Chondrocyte (in vitro differentiated cells): Measurements from ENCODE around the gene RBM33. TPM values are rescaled to one million over a fixed set of nuclear protein-coding genes. Genes with fewer than 3 reads are reported as not detected.

Source experiments
- DNase-seq: peaks from one replicate; pipeline ENCODE4 v3.0.0; 2021; ENCODE audit warnings: mixed read lengths, low spot score
- H3K27ac Mint-ChIP-seq: one replicate; pipeline ENCODE4 v1.8.0; 2021; ENCODE audit warnings: mild to moderate bottlenecking, moderate library complexity, mixed read lengths; ENCODE audit not compliant: unreplicated experiment
- H3K27me3 Mint-ChIP-seq: 2 replicates; pipeline ENCODE4 v1.8.0; 2021; ENCODE audit warnings: low read depth, mixed read lengths
- H3K36me3 Mint-ChIP-seq: 2 replicates; pipeline ENCODE4 v1.8.0; 2021; ENCODE audit warnings: low read depth, mixed read lengths
- H3K4me1 Mint-ChIP-seq: 2 replicates; pipeline ENCODE4 v1.8.0; 2021; ENCODE audit warnings: low read depth, mild to moderate bottlenecking, mixed read lengths
- H3K4me3 Mint-ChIP-seq: one replicate; pipeline ENCODE4 v1.8.0; 2021; ENCODE audit warnings: mild to moderate bottlenecking, moderate library complexity, mixed read lengths; ENCODE audit not compliant: unreplicated experiment
- H3K9me3 Mint-ChIP-seq: 2 replicates; pipeline ENCODE4 v1.8.0; 2021; ENCODE audit warnings: low read depth, mixed read lengths
- total RNA-seq: library from RNA; stranded (reverse); gene quantifications from 3 replicates; pipeline ENCODE4 v1.2.1, GENCODE V29; 2021
- TF ChIP-seq, protein P1 (sequence below): fragments of 200-600 bp; sonication (generic); IDR thresholded peaks from 2 replicates; pipeline ENCODE4 v1.5.0; 2021; ENCODE audit warnings: antibody characterized with exemption, mild to moderate bottlenecking, moderate library complexity

RBM33 gene
- total RNA-seq, 1 donor from 2014 or later: 43.8 TPM

DNA sequence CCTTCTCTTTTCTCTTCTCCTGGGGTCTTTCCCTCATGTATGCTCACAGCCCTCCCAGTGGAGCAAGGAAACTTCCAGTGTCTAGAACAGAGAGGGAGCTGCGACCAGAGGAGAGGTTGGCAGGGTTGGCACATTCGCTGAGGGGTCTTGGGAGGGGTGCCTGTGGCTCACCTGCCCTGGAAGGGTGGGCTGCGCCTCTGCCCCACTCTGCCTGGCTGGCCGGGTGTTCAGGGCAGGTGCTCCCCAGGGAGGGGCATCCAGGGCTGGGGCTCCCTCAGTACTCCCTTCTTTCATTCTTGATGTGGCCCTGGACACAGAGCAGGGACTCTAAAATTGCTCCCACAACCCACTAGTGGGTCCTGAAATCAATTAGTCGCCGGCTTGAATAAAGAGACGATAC is 150.9 kb downstream of the RBM33 start:
- H3K27me3 Mint-ChIP-seq: peaks cover 8% of the 10 kb centered on the region
- H3K9me3 Mint-ChIP-seq: peaks cover 5% of the 10 kb centered on the region
- H3K4me3 Mint-ChIP-seq: no peak overlapping the region
- peak; percentile 82 for DNase-seq
- no peaks in the 10 kb centered on the region for H3K36me3 Mint-ChIP-seq
- H3K27ac Mint-ChIP-seq: no peak overlapping the region
- TF ChIP-seq, protein P1, sequence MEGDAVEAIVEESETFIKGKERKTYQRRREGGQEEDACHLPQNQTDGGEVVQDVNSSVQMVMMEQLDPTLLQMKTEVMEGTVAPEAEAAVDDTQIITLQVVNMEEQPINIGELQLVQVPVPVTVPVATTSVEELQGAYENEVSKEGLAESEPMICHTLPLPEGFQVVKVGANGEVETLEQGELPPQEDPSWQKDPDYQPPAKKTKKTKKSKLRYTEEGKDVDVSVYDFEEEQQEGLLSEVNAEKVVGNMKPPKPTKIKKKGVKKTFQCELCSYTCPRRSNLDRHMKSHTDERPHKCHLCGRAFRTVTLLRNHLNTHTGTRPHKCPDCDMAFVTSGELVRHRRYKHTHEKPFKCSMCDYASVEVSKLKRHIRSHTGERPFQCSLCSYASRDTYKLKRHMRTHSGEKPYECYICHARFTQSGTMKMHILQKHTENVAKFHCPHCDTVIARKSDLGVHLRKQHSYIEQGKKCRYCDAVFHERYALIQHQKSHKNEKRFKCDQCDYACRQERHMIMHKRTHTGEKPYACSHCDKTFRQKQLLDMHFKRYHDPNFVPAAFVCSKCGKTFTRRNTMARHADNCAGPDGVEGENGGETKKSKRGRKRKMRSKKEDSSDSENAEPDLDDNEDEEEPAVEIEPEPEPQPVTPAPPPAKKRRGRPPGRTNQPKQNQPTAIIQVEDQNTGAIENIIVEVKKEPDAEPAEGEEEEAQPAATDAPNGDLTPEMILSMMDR: no peak
- H3K4me1 Mint-ChIP-seq: no peaks in the 10 kb centered on the region

DNA sequence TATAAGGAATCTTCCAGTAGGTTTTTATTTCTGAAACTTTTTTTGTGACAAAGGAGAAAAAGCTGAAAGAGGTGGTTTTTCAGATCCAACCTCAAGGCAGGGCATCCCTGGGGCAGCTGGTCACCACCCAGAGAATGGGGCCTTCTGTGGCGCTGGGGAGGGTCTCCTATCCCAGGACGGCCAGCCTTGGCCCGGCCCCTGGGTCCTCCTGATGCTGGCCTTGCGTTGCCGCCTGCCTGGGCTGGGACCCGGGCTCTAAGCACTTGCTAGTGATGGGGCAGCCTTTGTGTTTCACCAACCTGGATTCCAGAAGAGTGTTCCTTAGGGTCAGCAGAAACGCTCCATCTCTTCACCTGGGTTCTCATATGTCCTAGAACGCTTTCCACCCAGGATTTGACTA is 151.5 kb downstream of the RBM33 start:
- H3K36me3 Mint-ChIP-seq: no peaks in the 10 kb centered on the region
- peak; percentile 75 for DNase-seq
- H3K27me3 Mint-ChIP-seq: peaks cover 11% of the 10 kb centered on the region
- no peak overlapping the region for H3K4me3 Mint-ChIP-seq
- H3K27ac Mint-ChIP-seq: no peak overlapping the region
- peaks cover 5% of the 10 kb centered on the region for H3K9me3 Mint-ChIP-seq
- no peaks in the 10 kb centered on the region for H3K4me1 Mint-ChIP-seq
- TF ChIP-seq, protein P1: no peak

DNA sequence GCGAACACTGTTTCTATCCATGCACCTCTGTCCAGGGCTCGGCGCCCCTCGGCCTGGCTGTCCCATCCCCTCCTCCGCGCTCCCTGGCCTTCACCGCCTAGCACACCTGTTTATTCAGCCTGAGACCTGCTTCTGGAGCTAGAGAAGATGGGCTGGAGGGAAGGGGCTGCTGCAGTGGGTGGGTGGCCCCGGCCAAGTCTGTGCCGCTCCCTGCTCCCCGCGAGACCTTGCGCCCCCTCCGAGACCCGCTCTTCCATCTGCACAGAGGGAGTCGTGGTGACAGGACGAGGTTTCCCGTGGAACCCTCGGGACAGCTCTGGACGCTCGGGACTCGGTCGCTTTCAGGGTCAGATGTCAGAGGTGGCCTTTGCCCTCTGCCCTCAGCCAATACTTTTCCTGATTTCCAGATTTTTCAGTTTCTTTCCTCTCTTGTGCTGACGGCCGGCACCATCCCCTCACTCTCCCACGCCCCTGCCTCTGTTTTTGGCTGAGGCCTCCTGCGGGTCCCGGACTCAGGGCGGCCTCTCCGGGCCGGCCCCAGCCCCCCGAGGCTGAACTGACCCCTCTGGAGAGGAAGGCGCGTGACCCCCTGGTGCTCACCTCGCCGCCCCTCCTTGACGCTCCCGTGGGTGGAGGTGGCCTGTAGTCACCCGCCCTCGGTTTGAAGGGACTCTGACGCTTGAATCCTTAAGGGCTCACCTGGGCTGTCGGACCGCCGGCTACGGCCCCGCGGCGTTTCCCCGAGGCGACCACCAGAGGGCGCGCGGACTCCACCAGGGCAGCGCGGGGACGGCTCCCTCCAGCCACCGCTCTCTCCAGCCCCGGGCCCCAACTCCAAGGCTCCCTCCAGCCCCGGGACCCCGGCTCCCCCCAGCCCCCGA is 152.2 kb downstream of the RBM33 start:
- TF ChIP-seq, protein P1: peak; percentile 94
- H3K27ac Mint-ChIP-seq: no peak overlapping the region
- H3K4me1 Mint-ChIP-seq: no peaks in the 10 kb centered on the region
- H3K9me3 Mint-ChIP-seq: peaks cover under 1% of the 10 kb centered on the region
- peak; percentile 81 for DNase-seq
- no peak overlapping the region for H3K4me3 Mint-ChIP-seq
- peaks cover 17% of the 10 kb centered on the region for H3K27me3 Mint-ChIP-seq
- H3K36me3 Mint-ChIP-seq: no peaks in the 10 kb centered on the region

- Mint-ChIP-seq H3K27me3 (peaks cover 21% of the 10 kb centered on the region), H3K36me3 (no peaks in the 10 kb centered on the region), H3K9me3 (no peaks in the 10 kb centered on the region), H3K4me1 (no peaks in the 10 kb centered on the region), H3K27ac (no peak overlapping the region), H3K4me3 (no peak overlapping the region)
- peak; percentile 83 for DNase-seq
- TF ChIP-seq, protein P1: peak; percentile 40
Measured at GRCh38 chr7:155797262-155798250, 153.1 kb downstream of the RBM33 start.
